Endometrial microvascular endothelial cells (primary cell): Measurements from ENCODE around the gene KCNH6. TPM values are rescaled to one million over a fixed set of nuclear protein-coding genes. Genes with fewer than 3 reads are reported as not detected.

Source experiments
- in situ Hi-C: cut with HindIII; loops from 2 replicates; pipeline ENCODE4 v1.10.0; 2017; ENCODE audit warnings: low sequenced_read_pairs, low pct_unique_long_range_greater_than_20kb; ENCODE audit errors: inconsistent ontology term
- total RNA-seq: library from RNA; depleted of rRNA; stranded (reverse); fragments of >200 nt; gene quantifications from one replicate; pipeline ENCODE4 v1.2.3, GENCODE V29; 2015; ENCODE audit errors: inconsistent ontology term

KCNH6 gene
- total RNA-seq, 1 donor from 2014 or later = not detected

GRCh38 chr17:63546308-63547082 lies 23.3 kb downstream of the KCNH6 start:
- in situ Hi-C loops = no loop called here

- in situ Hi-C loops = no loop called here
Measured at GRCh38 chr17:63547083-63547523, 23.9 kb downstream of the KCNH6 start.

GRCh38 chr17:63549289-63549945 lies 26.3 kb downstream of the KCNH6 start:
- in situ Hi-C loops = no loop called here

- in situ Hi-C loops = no loop called here
Measured at GRCh38 chr17:63549946-63550816, 27.0 kb downstream of the KCNH6 start, which contains the start of gene DCAF7. TSS of gene DCAF7 (plus strand) at chr17:63550477. CDS start at chr17:63550678, 201 bp downstream.

- in situ Hi-C loops = no loop called here
Measured at GRCh38 chr17:63550817-63551639, 27.9 kb downstream of the KCNH6 start.

- in situ Hi-C loops = no loop called here
Measured at GRCh38 chr17:63552211-63552610, 29.1 kb downstream of the KCNH6 start.

- in situ Hi-C loops = no loop called here
Measured at GRCh38 chr17:63555500-63556156, 32.5 kb downstream of the KCNH6 start.

GRCh38 chr17:63557416-63557815 lies 34.3 kb downstream of the KCNH6 start:
- in situ Hi-C loops = no loop called here

GRCh38 chr17:63558441-63558840 lies 35.3 kb downstream of the KCNH6 start:
- in situ Hi-C loops = no loop called here

GRCh38 chr17:63561819-63562218 lies 38.7 kb downstream of the KCNH6 start:
- in situ Hi-C loops = no loop called here

GRCh38 chr17:63563339-63563738 lies 40.2 kb downstream of the KCNH6 start:
- in situ Hi-C loops = no loop called here

- in situ Hi-C loops = no loop called here
Measured at GRCh38 chr17:63564562-63564961, 41.4 kb downstream of the KCNH6 start.

- in situ Hi-C loops = no loop called here
Measured at GRCh38 chr17:63567229-63567628, 44.1 kb downstream of the KCNH6 start.

GRCh38 chr17:63568563-63568962 lies 45.4 kb downstream of the KCNH6 start:
- in situ Hi-C loops = no loop called here

GRCh38 chr17:63571632-63572310 lies 48.6 kb downstream of the KCNH6 start:
- in situ Hi-C loops = no loop called here

- in situ Hi-C loops = no loop called here
Measured at GRCh38 chr17:63573634-63574033, 50.5 kb downstream of the KCNH6 start.

- in situ Hi-C loops = loop anchor here (25.0 kb wide), 1 partner anchor 141 kb away; the partner anchor contains the start of gene CYB561
Measured at GRCh38 chr17:63578027-63578768, 55.0 kb downstream of the KCNH6 start.
